SIG-M5 (cell line): ENCODE results near the gene VHLL.

Experiments used
- DNase-seq: peaks from one replicate; lab custom pipeline; 2025; lab: John Stamatoyannopoulos, UW

Gene VHLL

GRCh38 chr1:156291226-156292061 lies 7.7 kb downstream of the VHLL start:
- DNase-seq, result no peak

- DNase-seq, result no peak
Measured at GRCh38 chr1:156289857-156290256, 9.2 kb downstream of the VHLL start.

GRCh38 chr1:156286061-156286460 lies 13.0 kb downstream of the VHLL start:
- no peak for DNase-seq

GRCh38 chr1:156285437-156285836 lies 13.7 kb downstream of the VHLL start:
- no peak for DNase-seq

GRCh38 chr1:156284757-156285156 lies 14.3 kb downstream of the VHLL start:
- no peak for DNase-seq

GRCh38 chr1:156284112-156284511 lies 15.0 kb downstream of the VHLL start, which contains the start of gene TMEM79:
TSS of gene TMEM79 (plus strand) at chr1:156284325. CDS start at chr1:156285227, 902 bp downstream.
- no peak for DNase-seq

- no peak for DNase-seq
Measured at GRCh38 chr1:156283521-156283920, 15.6 kb downstream of the VHLL start.

GRCh38 chr1:156282479-156283222 lies 16.5 kb downstream of the VHLL start, which contains the start of gene SMG5:
TSS of gene SMG5 (minus strand) at chr1:156282825. CDS start at chr1:156282680, 145 bp downstream.
- DNase-seq, result peak; percentile 95

GRCh38 chr1:156281693-156282478 lies 17.2 kb downstream of the VHLL start:
- no peak for DNase-seq

- DNase-seq, result peak; percentile 61
Measured at GRCh38 chr1:156281281-156281680, 17.8 kb downstream of the VHLL start.

- DNase-seq, result no peak
Measured at GRCh38 chr1:156279837-156280236, 19.3 kb downstream of the VHLL start.

- DNase-seq, result no peak
Measured at GRCh38 chr1:156276966-156277381, 22.1 kb downstream of the VHLL start.

GRCh38 chr1:156276532-156276931 lies 22.6 kb downstream of the VHLL start:
- DNase-seq, result no peak

- DNase-seq, result no peak
Measured at GRCh38 chr1:156270314-156270713, 28.8 kb downstream of the VHLL start.

- DNase-seq, result no peak
Measured at GRCh38 chr1:156268336-156268735, 30.8 kb downstream of the VHLL start.

GRCh38 chr1:156266051-156266450 lies 33.1 kb downstream of the VHLL start:
- no peak for DNase-seq

- DNase-seq, result no peak
Measured at GRCh38 chr1:156263288-156263655, 35.8 kb downstream of the VHLL start.

GRCh38 chr1:156262461-156263287 lies 36.4 kb downstream of the VHLL start:
- DNase-seq, result no peak

GRCh38 chr1:156260896-156261295 lies 38.2 kb downstream of the VHLL start:
- DNase-seq, result no peak

- no peak for DNase-seq
Measured at GRCh38 chr1:156259805-156260204, 39.3 kb downstream of the VHLL start.

- DNase-seq, result no peak
Measured at GRCh38 chr1:156258859-156259258, 40.2 kb downstream of the VHLL start.
